Measurements from ENCODE around the gene BSND. TPM values are rescaled to one million over a fixed set of nuclear protein-coding genes. Genes with fewer than 3 reads are reported as not detected.

Gene BSND
- total and polyA plus RNA-seq, 9 of the 15 experiments (the other 6 are each of a cell fraction or from before 2014, with no cell fraction given), result not detected

- no peak for TF ChIP-seq ZBTB49 (CRISPR knock-in tag; IDR thresholded peaks at IDR 0.05; ENCODE audit: borderline replicate concordance)
- TF ChIP-seq ZNF431 (CRISPR knock-in tag; IDR thresholded peaks at IDR 0.05), result no peak
- TF ChIP-seq ZNF740 (CRISPR knock-in tag; IDR thresholded peaks at IDR 0.05), result 0 out of 2 replicates have a peak, but pooled peaks have one; percentile 22
- no peak for TF ChIP-seq ZNF740 (tag; IDR thresholded peaks at IDR 0.05)
- TF ChIP-seq ZNF134 (CRISPR knock-in tag; conservative IDR thresholded peaks at IDR 0.05), result no peak
- no peak for TF ChIP-seq CEBPZ (IDR thresholded peaks at IDR 0.05; ENCODE audit: borderline replicate concordance, low read depth, low read length)
- TF ChIP-seq ZKSCAN1 (IDR thresholded peaks at IDR 0.05; ENCODE audit: low read depth, low read length), result peak; percentile 63; the same call in 1 of the 2 replicates
- no peak for TF ChIP-seq ZNF140 (CRISPR knock-in tag; IDR thresholded peaks at IDR 0.05)
- no peak for TF ChIP-seq POLR2B (IDR thresholded peaks at IDR 0.05; ENCODE audit: low read depth, partially characterized antibody)
- no peak for TF ChIP-seq ZNF512 (tag; IDR thresholded peaks at IDR 0.05)
- peak; percentile 90 for TF ChIP-seq RB1 (IDR thresholded peaks at IDR 0.05; ENCODE audit: low read depth)
- TF ChIP-seq FOXM1 (IDR thresholded peaks at IDR 0.05; ENCODE audit: low read depth), result no peak
- no peak for TF ChIP-seq FOXM1 (CRISPR knock-in tag; IDR thresholded peaks at IDR 0.05; ENCODE audit: low read depth)
- no peak for TF ChIP-seq TEAD1 (CRISPR knock-in tag; IDR thresholded peaks at IDR 0.05)
- TF ChIP-seq ZNF644 (tag; IDR thresholded peaks at IDR 0.05; ENCODE audit: low read depth), result no peak
- TF ChIP-seq RBBP5 (IDR thresholded peaks at IDR 0.05; ENCODE audit: borderline replicate concordance, insufficient read depth, low read length, poor library complexity, severe bottlenecking), result no peak
- no peak for TF ChIP-seq POU5F1 (IDR thresholded peaks at IDR 0.05; ENCODE audit: borderline replicate concordance, low read depth, low read length, partially characterized antibody)
These were observed 2.3 kb upstream of the BSND start (continued) for GRCh38 chr1:54996359-54996868.
